GM18502 (cell line): ENCODE measurements around the gene ATG16L1.

Experiments used
- ATAC-seq: cut with Tn5 transposase; IDR thresholded peaks from one replicate; pipeline ENCODE4 v1.9.1; 2021; ENCODE audit warnings: mild to moderate bottlenecking; ENCODE audit not compliant: unreplicated experiment, poor library complexity

ATG16L1 gene

GRCh38 chr2:233256048-233256447 lies 4.6 kb downstream of the ATG16L1 start:
- ATAC-seq: no peak

DNA sequence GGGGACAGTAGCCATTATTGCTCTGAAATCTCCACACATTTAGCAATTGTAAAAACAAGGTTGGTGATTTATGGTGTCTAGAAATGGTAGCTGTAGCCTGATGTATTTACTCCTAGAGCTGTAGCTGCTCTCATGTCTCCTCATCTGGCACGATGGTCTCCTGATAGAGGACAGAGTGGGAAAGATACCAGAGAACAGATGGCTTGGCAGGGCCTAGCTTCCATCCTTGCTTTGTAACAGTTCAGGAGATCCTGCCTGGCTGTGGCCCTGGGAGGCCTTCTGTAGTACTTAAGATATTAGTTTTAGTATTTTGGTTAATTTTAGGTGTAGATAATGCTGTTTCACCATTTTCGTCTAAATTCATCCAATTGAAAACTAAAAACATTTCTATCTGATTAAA lies 6.7 kb downstream of the ATG16L1 start:
- no peak for ATAC-seq

DNA sequence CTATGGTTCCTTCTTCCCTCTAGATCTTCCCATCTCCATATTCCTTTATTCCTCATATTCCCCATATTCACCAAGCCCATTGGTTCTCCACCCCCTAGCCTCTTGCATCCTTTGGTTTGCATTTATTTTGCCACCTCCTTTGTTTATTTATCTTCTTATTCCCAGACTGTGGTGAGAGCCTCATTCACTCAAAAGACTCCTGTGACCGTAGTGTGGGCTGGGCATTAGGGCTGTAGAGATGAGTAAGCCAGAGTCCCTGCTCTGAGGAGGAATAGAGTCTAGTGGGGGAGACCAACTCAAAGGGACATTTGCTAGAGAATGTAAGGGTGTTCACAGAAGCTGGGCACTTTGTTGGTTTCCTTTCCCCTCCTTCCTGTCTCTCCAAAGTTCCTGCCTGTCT lies 8.3 kb downstream of the ATG16L1 start:
- no peak for ATAC-seq

GRCh38 chr2:233260661-233261060 lies 9.2 kb downstream of the ATG16L1 start:
- no peak for ATAC-seq

DNA sequence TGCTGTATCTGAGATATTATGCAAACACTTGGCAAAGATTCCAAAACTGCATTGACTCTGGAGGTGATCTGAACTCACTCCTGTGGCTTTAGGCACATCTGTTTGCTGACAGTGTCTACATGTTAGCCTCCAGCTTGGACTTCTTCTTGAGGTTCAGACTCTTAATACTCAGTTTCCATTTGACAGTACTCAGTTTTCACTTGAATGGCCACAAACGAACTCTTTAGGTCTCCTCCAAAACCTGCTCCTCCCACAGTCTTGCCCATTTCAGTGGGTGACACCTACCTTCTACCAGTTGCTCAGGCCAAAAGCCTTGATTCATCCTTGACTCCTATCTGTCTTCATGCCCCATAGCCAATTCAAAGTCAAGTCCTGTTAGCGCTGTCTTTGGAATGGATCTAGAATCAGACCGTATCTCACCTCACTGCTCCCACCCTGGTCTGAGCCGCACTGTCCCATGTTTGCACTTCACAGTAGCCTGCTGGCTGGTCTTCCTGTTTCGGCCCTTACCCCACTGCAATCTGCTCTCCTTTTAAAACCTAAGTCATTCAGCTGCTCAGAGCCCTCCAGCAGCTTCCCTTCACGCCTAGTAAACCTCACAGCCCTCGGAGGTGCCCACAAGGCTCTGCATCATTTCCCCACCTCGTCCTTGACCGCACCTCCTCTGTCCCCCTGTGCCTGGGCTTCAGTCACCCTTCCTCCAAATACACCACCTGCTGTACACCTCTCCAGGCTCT lies 10.5 kb downstream of the ATG16L1 start:
- ATAC-seq: peak; percentile 64

DNA sequence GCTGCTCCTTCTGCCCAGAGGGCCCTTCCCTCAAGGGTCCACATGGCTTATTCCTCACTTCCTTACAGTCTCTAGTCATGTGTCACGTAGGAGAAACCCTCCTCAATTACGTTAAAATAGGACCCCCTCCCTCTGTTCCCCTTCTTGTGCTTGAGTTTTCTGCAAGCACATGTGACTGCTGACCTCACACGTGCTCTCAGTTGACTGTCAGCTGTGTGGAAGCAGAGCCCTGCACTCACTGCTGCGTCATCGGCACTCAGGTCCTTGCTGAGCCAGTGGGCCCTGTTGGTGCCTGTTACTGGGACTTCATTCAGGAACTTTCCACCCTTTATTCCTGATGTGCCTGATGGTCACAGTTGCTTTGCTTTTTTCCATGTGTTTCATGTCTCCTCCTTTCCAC lies 11.1 kb downstream of the ATG16L1 start:
- ATAC-seq: no peak

GRCh38 chr2:233263045-233263570 lies 11.6 kb downstream of the ATG16L1 start:
- no peak for ATAC-seq

- no peak for ATAC-seq
These were observed 13.2 kb downstream of the ATG16L1 start for GRCh38 chr2:233264667-233265066.

DNA sequence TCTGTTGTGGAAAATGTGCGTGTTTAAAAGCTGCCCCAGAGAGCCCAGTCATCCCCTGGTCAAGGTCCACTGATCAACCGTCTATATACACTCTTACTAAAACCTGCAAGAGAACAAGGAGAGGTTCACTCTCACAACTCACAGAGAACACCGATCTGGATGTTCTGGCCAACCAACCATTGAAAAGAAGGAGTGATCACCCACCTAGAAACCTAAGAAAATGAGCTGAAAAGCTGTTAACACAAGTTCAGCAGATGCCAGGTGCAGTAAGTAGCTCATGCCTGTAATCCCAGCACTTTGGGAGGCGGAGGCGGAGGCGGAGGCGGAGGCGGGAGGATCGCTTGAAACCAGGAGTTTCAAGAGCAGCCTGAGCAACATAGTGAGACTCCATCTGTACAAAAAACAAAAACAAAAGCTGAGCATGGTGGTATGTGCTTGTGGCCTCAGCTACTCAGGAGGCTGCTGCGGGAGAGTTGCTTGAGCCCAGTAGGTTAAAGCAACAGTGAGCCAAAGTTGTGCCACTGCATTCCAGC lies 14.5 kb downstream of the ATG16L1 start:
- ATAC-seq: no peak

DNA sequence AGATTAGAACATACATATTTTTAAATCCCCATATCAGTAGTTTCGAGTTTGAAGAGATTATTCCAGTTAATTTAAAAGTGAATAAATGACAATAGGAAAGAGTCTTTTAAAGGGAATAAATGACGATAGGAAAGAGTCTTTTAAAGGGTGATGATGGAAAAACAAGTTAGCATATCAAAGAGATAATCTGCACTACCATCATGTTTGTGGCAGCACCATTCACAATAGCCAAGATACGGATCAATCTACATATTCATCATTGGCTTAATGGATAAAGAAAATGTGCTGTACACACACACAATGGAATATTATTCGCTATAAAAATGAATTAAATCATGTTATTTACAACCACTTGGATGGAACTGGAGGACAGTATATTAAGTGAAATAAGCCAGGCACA lies 15.0 kb downstream of the ATG16L1 start:
- ATAC-seq: no peak

GRCh38 chr2:233267516-233268245 lies 16.2 kb downstream of the ATG16L1 start:
- ATAC-seq: peak; percentile 57

GRCh38 chr2:233270366-233270765 lies 18.9 kb downstream of the ATG16L1 start:
- ATAC-seq: no peak

DNA sequence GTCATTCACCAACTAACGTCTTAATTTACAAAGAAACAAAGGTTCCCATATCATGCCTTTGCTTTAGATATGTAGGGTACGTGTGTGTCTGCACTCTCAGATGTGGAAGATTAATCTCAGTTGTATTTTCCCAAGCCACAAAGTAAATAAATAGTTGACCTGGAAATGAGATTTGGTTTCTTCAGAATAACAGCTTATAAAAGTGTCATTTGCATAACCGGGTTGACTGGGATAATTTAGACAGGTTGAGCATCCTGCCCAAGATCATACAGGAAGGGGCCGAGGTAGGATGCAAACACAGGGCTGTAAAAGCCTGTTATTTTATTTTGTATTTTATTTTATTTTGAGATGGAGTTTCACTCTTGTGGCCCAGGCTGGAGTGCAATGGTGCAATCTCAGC lies 19.5 kb downstream of the ATG16L1 start:
- no peak for ATAC-seq

DNA sequence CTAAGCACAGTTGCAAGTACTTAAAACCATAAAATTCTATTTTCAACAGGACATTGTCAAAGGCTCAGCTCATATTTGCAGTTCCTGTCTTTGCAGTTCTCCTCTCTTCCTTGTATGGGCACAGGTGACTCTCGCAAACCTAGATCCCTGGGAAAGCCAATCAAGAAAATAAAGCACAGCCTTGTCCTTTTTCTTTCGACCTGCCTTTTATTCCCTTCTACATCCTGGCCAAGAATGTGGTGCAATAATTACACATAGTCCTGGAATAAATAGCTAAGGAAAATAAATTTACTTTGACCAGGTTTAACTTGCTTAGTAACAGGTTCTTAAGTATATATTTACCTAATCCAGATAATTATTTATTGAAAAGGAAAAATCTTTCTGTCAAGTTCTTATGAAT lies 20.2 kb downstream of the ATG16L1 start:
- no peak for ATAC-seq

DNA sequence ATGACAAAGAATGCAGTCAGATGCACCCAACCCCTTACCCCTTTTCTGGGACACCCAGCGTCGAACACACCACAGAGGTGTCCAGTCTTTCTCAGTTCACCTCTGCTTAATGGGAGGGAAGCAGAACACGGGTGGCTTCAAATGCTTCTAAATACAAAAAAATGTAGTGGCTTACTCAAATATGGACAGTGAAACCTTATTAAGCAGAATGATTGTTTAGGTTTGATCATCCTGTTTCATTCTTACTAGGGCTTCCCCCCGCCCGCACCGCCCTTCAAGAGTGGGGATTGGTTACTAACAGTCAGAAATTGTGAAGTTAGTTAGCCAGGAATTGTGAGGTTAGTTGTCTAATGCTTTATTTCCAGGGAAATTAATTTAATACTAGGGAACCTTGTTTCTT lies 21.6 kb downstream of the ATG16L1 start:
- no peak for ATAC-seq

DNA sequence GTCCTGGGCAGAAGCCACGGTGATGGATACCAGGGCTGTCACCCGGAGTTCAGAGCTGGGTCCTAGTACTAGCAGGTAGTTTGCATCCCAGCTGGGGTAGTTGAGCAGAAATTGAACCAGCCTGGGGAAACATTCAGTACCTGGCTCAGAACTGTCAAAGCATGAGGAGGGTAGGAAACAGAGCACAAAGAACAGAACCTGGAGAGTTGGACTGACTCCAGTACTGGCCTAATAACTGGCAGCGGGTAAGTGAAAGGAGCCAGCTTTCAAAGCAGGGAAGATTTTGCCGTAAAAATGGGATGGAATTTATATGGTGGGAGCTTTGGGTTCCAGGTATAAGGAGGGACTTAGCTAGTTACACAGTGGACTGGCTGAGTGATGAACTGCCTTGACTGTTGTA lies 23.8 kb downstream of the ATG16L1 start:
- ATAC-seq: no peak

DNA sequence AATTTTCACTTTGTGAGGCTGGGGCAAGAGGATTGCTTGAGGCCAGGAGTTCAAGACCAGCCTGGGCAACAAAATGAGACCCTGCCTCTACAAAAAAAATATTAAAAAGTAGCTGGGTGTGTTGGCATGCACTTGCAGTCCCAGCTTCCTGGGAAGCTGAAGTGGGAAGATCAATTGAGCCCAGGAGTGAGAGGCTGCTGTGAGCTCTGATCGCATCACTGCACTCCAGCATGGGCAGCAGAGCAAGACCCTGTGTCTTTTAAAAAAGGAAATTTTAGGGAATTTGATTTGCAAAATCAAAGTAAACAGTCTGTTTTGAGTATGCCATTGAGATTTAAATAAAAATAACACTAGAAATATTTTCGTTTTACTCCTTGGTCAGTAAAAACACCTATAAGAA lies 27.4 kb downstream of the ATG16L1 start:
- ATAC-seq: no peak

DNA sequence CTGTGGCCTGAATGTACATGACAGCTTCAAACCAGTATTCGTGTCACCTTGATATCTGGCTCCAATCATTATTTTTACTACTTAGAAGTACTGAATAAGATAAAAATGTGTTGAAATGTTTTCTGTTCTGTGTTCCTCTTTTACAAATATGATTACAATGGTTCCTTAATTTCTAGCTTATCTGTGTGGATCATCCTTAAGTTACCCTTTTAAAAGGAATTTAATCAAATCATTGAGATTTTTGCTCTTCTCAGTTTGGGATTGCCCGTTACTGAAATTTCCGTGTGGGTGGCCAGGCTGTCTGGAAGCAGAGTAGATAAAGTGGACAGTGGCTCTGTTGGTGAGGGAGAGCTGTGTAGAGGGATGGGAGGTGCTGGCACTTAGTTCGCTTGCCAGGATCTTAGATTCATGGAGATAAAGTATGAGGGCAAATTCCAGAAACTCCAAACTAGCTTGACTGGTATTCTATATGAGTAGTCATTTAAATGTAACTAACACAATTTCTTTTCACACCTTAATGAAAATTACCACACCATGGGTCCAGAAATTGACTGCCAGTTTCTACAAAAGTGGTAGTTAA lies 28.7 kb downstream of the ATG16L1 start:
- ATAC-seq: no peak

- no peak for ATAC-seq
These were observed 30.1 kb downstream of the ATG16L1 start for GRCh38 chr2:233281553-233281952.

- ATAC-seq: no peak
These were observed 30.6 kb downstream of the ATG16L1 start for GRCh38 chr2:233281992-233282603.

DNA sequence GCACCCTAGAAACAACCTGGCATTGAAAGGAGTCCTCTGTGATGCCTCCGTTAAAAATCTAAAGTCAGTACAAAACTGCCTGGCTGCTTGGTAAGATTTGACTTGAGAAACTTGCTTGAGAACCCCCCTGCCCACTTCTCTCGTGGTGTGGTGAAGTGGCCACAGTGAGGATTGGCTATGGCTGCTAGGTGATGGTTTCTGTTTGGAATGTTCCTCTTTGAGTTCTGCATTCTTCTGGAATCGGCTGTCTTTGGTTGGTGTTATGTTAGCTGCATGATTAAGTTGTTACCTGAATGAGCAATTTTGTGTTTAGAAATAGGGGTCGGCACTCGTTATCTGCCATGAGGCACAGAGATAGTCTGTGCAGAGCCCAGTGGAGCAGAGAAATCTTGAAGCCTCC lies 34.4 kb downstream of the ATG16L1 start:
- no peak for ATAC-seq
